Measurements from ENCODE around the gene ZNF423. TPM values are rescaled to one million over a fixed set of nuclear protein-coding genes. Genes with fewer than 3 reads are reported as not detected.
A peak's percentile ranks its signal among the peaks of the same experiment; 100 is the strongest.

The ZNF423 gene
- total and polyA plus RNA-seq, 2 experiments from 2014 or later: 14.9 to 41.8 TPM

DNA sequence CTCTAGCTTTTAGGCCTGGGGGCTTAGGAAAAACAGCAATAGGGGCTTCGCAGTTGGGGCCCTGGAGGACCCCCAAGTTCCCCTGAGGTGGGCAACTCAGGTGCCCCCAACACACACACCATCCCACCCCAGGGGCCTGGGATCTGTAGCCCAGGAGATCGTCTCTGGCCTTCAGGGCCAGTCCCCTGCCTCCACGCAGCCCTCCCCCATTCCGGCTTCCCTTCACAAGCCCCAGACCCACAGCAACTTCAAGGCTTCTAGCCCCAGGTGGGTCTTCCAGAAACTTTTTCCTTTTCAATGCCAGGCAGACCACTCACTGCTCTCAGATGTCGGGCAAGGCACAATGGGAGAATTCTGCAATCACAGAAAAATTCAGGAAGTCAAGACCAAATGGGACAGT lies 402.9 kb downstream of the ZNF423 start:
- Histone ChIP-seq H3K4me3 (no peak overlapping the region), H3K79me2 (replicated peaks; ENCODE audit: insufficient read depth) (no peaks in the 10 kb centered on the region), H3K4me2 (peak overlapping the region; percentile 40; the same call in 1 of the 2 replicates), H3F3A (replicated peaks; ENCODE audit: low read depth) (no peaks in the 10 kb centered on the region), H3K27ac (ENCODE audit: low read depth) (no peak overlapping the region), H3K4me1 (ENCODE audit: insufficient read depth) (peaks cover 14% of the 10 kb centered on the region; the same call in 1 of the 2 replicates), H3K27me3 (ENCODE audit: insufficient read depth) (no peaks in the 10 kb centered on the region), H3K9me2 (ENCODE audit: insufficient read depth) (no peaks in the 10 kb centered on the region), H4K20me1 (replicated peaks; ENCODE audit: insufficient read depth) (no peaks in the 10 kb centered on the region), H2AFZ (peak overlapping the region; percentile 98), H3K36me3 (ENCODE audit: insufficient read depth) (no peaks in the 10 kb centered on the region)
- no peaks in the 10 kb centered on the region for H3K9me3 Mint-ChIP-seq
- no peaks in the 10 kb centered on the region for H3K36me3 Mint-ChIP-seq (ENCODE audit: low read depth)
- TF ChIP-seq ZNF114 (CRISPR knock-in tag; IDR thresholded peaks at IDR 0.05) (no peak), EZH2phosphoT487 (IDR thresholded peaks at IDR 0.05; ENCODE audit: unreplicated experiment) (no peak), EZH2 (IDR thresholded peaks at IDR 0.05; ENCODE audit: low read depth, unreplicated experiment) (no peak), NANOG (IDR thresholded peaks at IDR 0.05; ENCODE audit: borderline replicate concordance) (no peak), STAT1 (IDR thresholded peaks at IDR 0.05; ENCODE audit: unreplicated experiment) (no peak), ZNF331 (CRISPR knock-in tag; IDR thresholded peaks at IDR 0.05; ENCODE audit: low read depth) (no peak), ETS1 (IDR thresholded peaks at IDR 0.05) (no peak), ZNF462 (CRISPR knock-in tag; IDR thresholded peaks at IDR 0.05) (no peak)
- peaks cover 5% of the 10 kb centered on the region for H3K27me3 Mint-ChIP-seq (ENCODE audit: insufficient read depth, low read depth, poor library complexity)
- ATAC-seq: no peak
- no peak for DNase-seq (ENCODE audit: low spot score)
- H3K4me1 Mint-ChIP-seq: peaks cover 21% of the 10 kb centered on the region
- no peak overlapping the region for H3K4me3 Mint-ChIP-seq
- no peak overlapping the region for H3K27ac Mint-ChIP-seq
